Erythroblast (primary cell): Measurements from ENCODE around the gene HIC1.

Experiments used
- GATA1 ChIP-seq: IDR thresholded peaks from 2 replicates; pipeline ENCODE4 v1.6.1; 2011; ENCODE audit warnings: low read depth, mild to moderate bottlenecking, control low read depth, low read length, moderate library complexity
- POLR2A ChIP-seq: IDR thresholded peaks from 2 replicates; pipeline ENCODE4 v1.6.1; 2011; ENCODE audit warnings: mild to moderate bottlenecking, low read length

DNA sequence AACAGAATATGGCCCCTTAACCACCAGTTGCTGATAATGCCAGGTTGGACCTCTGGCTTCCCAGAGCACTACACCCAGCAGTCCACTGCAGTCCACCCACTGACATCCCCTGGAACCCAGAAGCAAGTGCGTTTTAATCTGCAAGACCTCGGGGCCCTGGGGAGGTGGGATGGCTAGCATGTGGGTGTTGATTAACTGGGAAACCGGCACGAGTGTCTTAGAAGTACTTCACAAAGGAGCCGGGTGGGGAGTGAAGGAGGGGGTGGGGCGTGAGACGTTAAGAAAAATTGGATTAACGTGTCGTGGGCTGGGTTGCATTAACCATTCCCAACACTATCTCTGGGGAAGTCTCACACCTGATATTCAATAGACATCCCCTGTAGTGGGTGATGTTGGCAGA is 6.1 kb upstream of the HIC1 start:
- no peak for TF ChIP-seq POLR2A
- TF ChIP-seq GATA1: no peak
